Measurements from ENCODE around the gene MYO1E.

- TF ChIP-seq CTCF (IDR thresholded peaks at IDR 0.05; ENCODE audit: insufficient read depth, low read length, poor library complexity, severe bottlenecking) (no peak), EZH2phosphoT487 (conservative IDR thresholded peaks at IDR 0.05; ENCODE audit: low read length) (no peak)
These were observed 96.2 kb downstream of the MYO1E start for GRCh38 chr15:59276225-59277178.
